Retinal pigment epithelial cell (primary cell): ENCODE data around the gene SGSM1.

ENCODE experiments used
- DNase-seq: peaks from one replicate; pipeline ENCODE4 v3.0.0-alpha.2; 2010; ENCODE audit warnings: low read depth
- H3K4me3 ChIP-seq: 2 replicates; pipeline ENCODE4 v1.5.1; 2011; ENCODE audit warnings: mild to moderate bottlenecking, low read length, control low read depth, moderate library complexity
- CTCF ChIP-seq: conservative IDR thresholded peaks from 2 replicates; pipeline ENCODE4 v1.5.1; 2011; ENCODE audit warnings: low read depth, low read length, control low read depth, inconsistent platforms

SGSM1 gene

GRCh38 chr22:24841261-24841660 is 35.2 kb downstream of the SGSM1 start:
- H3K4me3 ChIP-seq: no peak overlapping the region
- TF ChIP-seq CTCF: no peak
- no peak for DNase-seq

GRCh38 chr22:24843048-24843447 is 37.0 kb downstream of the SGSM1 start:
- no peak for TF ChIP-seq CTCF
- DNase-seq: no peak
- no peak overlapping the region for H3K4me3 ChIP-seq

GRCh38 chr22:24845041-24845898 is 39.3 kb downstream of the SGSM1 start:
- DNase-seq: no peak
- no peak overlapping the region for H3K4me3 ChIP-seq
- TF ChIP-seq CTCF: no peak

- H3K4me3 ChIP-seq: no peak overlapping the region
- TF ChIP-seq CTCF: no peak
- no peak for DNase-seq
Measured at GRCh38 chr22:24847490-24847889, 41.5 kb downstream of the SGSM1 start.

GRCh38 chr22:24848559-24849168 is 42.7 kb downstream of the SGSM1 start:
- no peak overlapping the region for H3K4me3 ChIP-seq
- no peak for DNase-seq
- TF ChIP-seq CTCF: no peak

GRCh38 chr22:24855794-24856193 is 49.8 kb downstream of the SGSM1 start:
- no peak for TF ChIP-seq CTCF
- no peak overlapping the region for H3K4me3 ChIP-seq
- no peak for DNase-seq

- DNase-seq: no peak
- TF ChIP-seq CTCF: no peak
- H3K4me3 ChIP-seq: no peak overlapping the region
Measured at GRCh38 chr22:24857576-24857975, 51.6 kb downstream of the SGSM1 start.
